Stimulated activated CD8-positive, alpha-beta memory T cell treated with anti-CD3 and anti-CD28 coated beads, Interleukin-15, amount 100 ng/mL, for 48 hours (primary cell): ENCODE results near the gene TRMU.

Experiments
- DNase-seq, 2 donors: peaks; one replicate each; pipeline ENCODE4 v3.0.0-alpha.2; 2020; ENCODE audit warnings: low read depth in 2 of 2

TRMU gene

GRCh38 chr22:46369716-46370583 is 34.4 kb downstream of the TRMU start:
- no peak for DNase-seq

GRCh38 chr22:46370584-46371291 is 35.2 kb downstream of the TRMU start:
- no peak for DNase-seq

- DNase-seq, result no peak
Measured at GRCh38 chr22:46371623-46372226, 36.2 kb downstream of the TRMU start.

GRCh38 chr22:46372686-46373085 is 37.2 kb downstream of the TRMU start:
- no peak for DNase-seq

GRCh38 chr22:46373159-46373558 is 37.6 kb downstream of the TRMU start:
- no peak for DNase-seq

- DNase-seq, result no peak
Measured at GRCh38 chr22:46373921-46374662, 38.6 kb downstream of the TRMU start.

GRCh38 chr22:46374663-46375474 is 39.4 kb downstream of the TRMU start:
- DNase-seq, result no peak

GRCh38 chr22:46376111-46376510 is 40.6 kb downstream of the TRMU start:
- no peak for DNase-seq

GRCh38 chr22:46376908-46377524 is 41.5 kb downstream of the TRMU start:
- no peak for DNase-seq

- DNase-seq, result no peak
Measured at GRCh38 chr22:46377525-46378425, 42.3 kb downstream of the TRMU start.

- no peak for DNase-seq
Measured at GRCh38 chr22:46378426-46379065, 43.0 kb downstream of the TRMU start.

- DNase-seq, result no peak
Measured at GRCh38 chr22:46379066-46379930, 43.8 kb downstream of the TRMU start.

GRCh38 chr22:46380069-46380468 is 44.6 kb downstream of the TRMU start:
- DNase-seq, result no peak

GRCh38 chr22:46380581-46380980 is 45.1 kb downstream of the TRMU start:
- DNase-seq, result no peak

- DNase-seq, result no peak
Measured at GRCh38 chr22:46381142-46381541, 45.6 kb downstream of the TRMU start.

- no peak for DNase-seq
Measured at GRCh38 chr22:46381731-46382130, 46.2 kb downstream of the TRMU start.

- DNase-seq, result no peak
Measured at GRCh38 chr22:46382524-46382923, 47.0 kb downstream of the TRMU start.

GRCh38 chr22:46386312-46386711 is 50.8 kb downstream of the TRMU start:
- no peak for DNase-seq
